SK-N-MC (cell line): ENCODE data around the gene EXOC3L1.

Experiments used
- EZH2 ChIP-seq: fragments of 200-600 bp; sonication (generic); IDR thresholded peaks from one replicate; pipeline ENCODE4 v1.6.1; 2017; ENCODE audit warnings: antibody characterized with exemption
- FOXP2 ChIP-seq: optimal IDR thresholded peaks from 2 replicates; pipeline ENCODE3; 2011; ENCODE audit warnings: mild to moderate bottlenecking, moderate library complexity; ENCODE audit not compliant: insufficient read depth; ENCODE audit errors: extremely low read length, control extremely low read depth
- POLR2AphosphoS5 ChIP-seq: IDR thresholded peaks from 2 replicates; pipeline ENCODE4 v1.6.1; 2012; ENCODE audit warnings: mild to moderate bottlenecking, low read depth, low read length, borderline replicate concordance

- TF ChIP-seq FOXP2 (no peak), EZH2 (no peak), POLR2AphosphoS5 (no peak)
Observed at GRCh38 chr16:67226295-67226803, 36.4 kb upstream of the EXOC3L1 start.
